Lower lobe of right lung (tissue), 2 donors: Measurements from ENCODE around the gene CYS1. TPM values are rescaled to one million over a fixed set of nuclear protein-coding genes. Genes with fewer than 3 reads are reported as not detected.
A peak's percentile ranks its signal among the peaks of the same experiment; 100 is the strongest.

Experiments
- ATAC-seq, 2 donors: fragments of 200-7000 bp; cut with Tn5 transposase; one replicate each; pipeline ENCODE4 v1.9.1; 2020 to 2022; ENCODE audit warnings: mild to moderate bottlenecking in 2 of 2, moderate library complexity in 2 of 2
- DNase-seq: peaks from one replicate; pipeline ENCODE4 v3.0.0-alpha.2; 2020
- H3K27ac ChIP-seq: fragments of 200-600 bp; one replicate; pipeline ENCODE4 v1.8.0; 2022
- H3K27me3 ChIP-seq: fragments of 200-600 bp; one replicate; pipeline ENCODE4 v1.8.0; 2022; ENCODE audit warnings: low read depth
- H3K36me3 ChIP-seq: fragments of 200-600 bp; one replicate; pipeline ENCODE4 v1.8.0; 2022; ENCODE audit warnings: mild to moderate bottlenecking
- H3K4me1 ChIP-seq: fragments of 200-600 bp; one replicate; pipeline ENCODE4 v1.8.0; 2022
- H3K4me3 ChIP-seq: fragments of 200-600 bp; one replicate; pipeline ENCODE4 v1.8.0; 2022; ENCODE audit warnings: mild to moderate bottlenecking
- H3K9me3 ChIP-seq: fragments of 200-600 bp; one replicate; pipeline ENCODE4 v1.8.0; 2022
- CTCF ChIP-seq: fragments of 200-600 bp; IDR thresholded peaks from one replicate; pipeline ENCODE4 v1.8.0; 2022; ENCODE audit warnings: antibody characterized with exemption, mild to moderate bottlenecking
- intact Hi-C: fragments of 100-400 bp; cut with DNase I; formaldehyde crosslinking; loops from one replicate; pipeline ENCODE4 v1.11.0; 2022
- total RNA-seq: library from RNA; stranded (reverse); fragmentation: NEBNext Ultra II Directional; extraction: Animal tissue kit (Norgen Biotek cat#: 25700); gene quantifications from one replicate; pipeline ENCODE4 v1.2.1, GENCODE V29; 2021
- donor health status: DM: no; HTN: yes; CAD: no; lungs with severe emphysema.

CYS1 gene
- total RNA-seq, 1 donor from 2014 or later = 2.6 TPM

- TF ChIP-seq CTCF = no peak
- peak overlapping the region; percentile 62 for H3K27ac ChIP-seq
- H3K4me1 ChIP-seq = peaks cover 40% of the 10 kb centered on the region
- ATAC-seq = peak; percentile 58 to 67
- intact Hi-C loops = no loop called here
- H3K36me3 ChIP-seq = peaks cover 34% of the 10 kb centered on the region
- DNase-seq = peak; percentile 62
- H3K9me3 ChIP-seq = no peaks in the 10 kb centered on the region
- H3K27me3 ChIP-seq = no peaks in the 10 kb centered on the region
- H3K4me3 ChIP-seq = peak overlapping the region; percentile 30
Observed at GRCh38 chr2:10057231-10058107, 22.7 kb downstream of the CYS1 start.

DNA sequence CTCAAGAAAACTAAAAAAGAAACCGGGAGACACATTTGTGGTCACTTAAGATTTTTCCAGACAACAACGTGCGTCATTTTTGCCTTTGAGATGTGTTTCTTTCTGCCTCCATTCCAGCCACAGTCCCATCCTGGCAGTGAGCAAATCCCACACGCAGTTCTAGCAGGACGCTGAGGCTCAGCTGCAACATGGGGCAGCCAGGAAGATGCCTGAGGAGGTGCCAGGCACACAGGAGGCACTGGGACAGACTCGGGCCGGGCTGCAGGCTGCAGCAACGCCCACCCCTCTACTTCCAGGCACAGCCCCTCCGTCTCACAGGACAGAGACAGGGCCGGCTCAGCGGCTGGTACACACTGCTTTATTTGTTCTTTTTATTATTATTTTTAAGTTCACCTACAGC, 23.8 kb downstream of the CYS1 start:
- no peak overlapping the region for H3K27ac ChIP-seq
- peaks cover 42% of the 10 kb centered on the region for H3K4me1 ChIP-seq
- H3K36me3 ChIP-seq = peaks cover 44% of the 10 kb centered on the region
- DNase-seq = peak; percentile 23
- no peak for TF ChIP-seq CTCF
- H3K9me3 ChIP-seq = no peaks in the 10 kb centered on the region
- H3K27me3 ChIP-seq = no peaks in the 10 kb centered on the region
- ATAC-seq = no peak
- no peak overlapping the region for H3K4me3 ChIP-seq
- intact Hi-C loops = no loop called here

DNA sequence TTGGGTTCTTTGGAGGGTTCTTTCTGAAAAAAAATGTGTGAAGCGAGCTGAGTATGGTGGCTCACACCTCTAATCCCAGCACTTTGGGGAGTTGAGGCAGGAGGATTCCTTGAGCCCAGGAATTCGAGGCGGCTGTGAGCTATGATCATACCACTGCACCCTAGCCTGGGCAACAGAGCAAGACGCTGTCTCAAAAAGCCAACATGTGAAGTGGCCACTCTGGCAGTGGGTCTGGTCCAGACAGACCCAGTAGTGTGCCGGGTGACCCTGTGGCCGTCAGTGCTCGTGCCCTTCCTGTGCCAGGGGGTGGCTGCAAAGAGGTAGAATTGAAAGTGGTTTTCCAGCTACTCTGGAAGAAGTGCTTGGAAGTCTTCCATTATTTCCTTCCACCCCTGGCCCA, 25.2 kb downstream of the CYS1 start:
- Histone ChIP-seq H3K27me3 (no peaks in the 10 kb centered on the region), H3K4me1 (peaks cover 47% of the 10 kb centered on the region), H3K9me3 (no peaks in the 10 kb centered on the region), H3K36me3 (peaks cover 59% of the 10 kb centered on the region), H3K27ac (no peak overlapping the region), H3K4me3 (no peak overlapping the region)
- TF ChIP-seq CTCF = no peak
- DNase-seq = peak; percentile 20
- intact Hi-C loops = no loop called here
- no peak for ATAC-seq

DNA sequence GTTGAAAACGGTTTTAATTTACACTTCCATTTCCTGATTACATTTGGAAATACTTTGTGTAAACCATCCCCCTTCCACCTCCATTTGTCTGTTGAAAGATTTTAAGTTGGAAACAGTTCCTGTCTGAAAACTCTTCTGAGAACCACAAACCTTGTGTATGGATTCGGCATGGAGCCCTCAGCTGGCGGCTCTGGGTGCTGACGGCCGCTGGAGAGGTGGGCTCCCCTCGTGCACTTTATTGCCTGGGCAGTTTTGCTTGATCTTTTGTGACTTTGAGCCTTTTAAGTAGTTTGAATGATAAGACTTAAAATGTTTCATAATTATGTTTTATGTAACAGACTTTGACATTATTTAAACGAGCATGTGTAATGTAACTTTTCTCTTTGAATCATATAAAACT, 25.8 kb downstream of the CYS1 start:
- intact Hi-C loops = no loop called here
- ATAC-seq = no peak
- H3K27me3 ChIP-seq = no peaks in the 10 kb centered on the region
- DNase-seq = peak; percentile 24
- H3K4me3 ChIP-seq = no peak overlapping the region
- no peak overlapping the region for H3K27ac ChIP-seq
- no peak for TF ChIP-seq CTCF
- peaks cover 64% of the 10 kb centered on the region for H3K36me3 ChIP-seq
- no peaks in the 10 kb centered on the region for H3K9me3 ChIP-seq
- H3K4me1 ChIP-seq = peaks cover 52% of the 10 kb centered on the region

GRCh38 chr2:10053351-10053750, 26.9 kb downstream of the CYS1 start:
- H3K27me3 ChIP-seq = no peaks in the 10 kb centered on the region
- DNase-seq (peak; percentile 20), ATAC-seq (no peak)
- no peaks in the 10 kb centered on the region for H3K9me3 ChIP-seq
- H3K27ac ChIP-seq = no peak overlapping the region
- intact Hi-C loops = no loop called here
- H3K4me1 ChIP-seq = peaks cover 60% of the 10 kb centered on the region
- H3K36me3 ChIP-seq = peaks cover 73% of the 10 kb centered on the region
- TF ChIP-seq CTCF = no peak
- H3K4me3 ChIP-seq = no peak overlapping the region
